Upper lobe of right lung (tissue), 1 donor: ENCODE measurements around the gene NDST4. TPM values are rescaled to one million over a fixed set of nuclear protein-coding genes. Genes with fewer than 3 reads are reported as not detected.

Source experiments
- ATAC-seq: fragments of 200-7000 bp; cut with Tn5 transposase; one replicate; pipeline ENCODE4 v1.9.1; 2020; ENCODE audit warnings: mild to moderate bottlenecking, moderate library complexity
- DNase-seq: peaks from one replicate; pipeline ENCODE4 v3.0.0-alpha.2; 2020
- H3K27ac ChIP-seq: fragments of 200-600 bp; one replicate; pipeline ENCODE4 v1.8.0; 2022
- H3K27me3 ChIP-seq: fragments of 200-600 bp; one replicate; pipeline ENCODE4 v1.8.0; 2022; ENCODE audit warnings: mild to moderate bottlenecking
- H3K36me3 ChIP-seq: fragments of 200-600 bp; one replicate; pipeline ENCODE4 v1.8.0; 2022
- H3K4me1 ChIP-seq: fragments of 200-600 bp; one replicate; pipeline ENCODE4 v1.8.0; 2022
- H3K4me3 ChIP-seq: fragments of 200-600 bp; one replicate; pipeline ENCODE4 v1.8.0; 2022; ENCODE audit warnings: mild to moderate bottlenecking
- H3K9me3 ChIP-seq: fragments of 200-600 bp; one replicate; pipeline ENCODE4 v1.8.0; 2022
- intact Hi-C: fragments of 100-400 bp; cut with DNase I; formaldehyde crosslinking; loops from one replicate; pipeline ENCODE4 v1.11.0; 2022
- total RNA-seq: library from RNA; stranded (reverse); fragmentation: NEBNext Ultra II Directional; extraction: Animal tissue kit (Norgen Biotek cat#: 25700); gene quantifications from one replicate; pipeline ENCODE4 v1.2.1, GENCODE V29; 2021
- TF ChIP-seq, protein P1 (sequence below): fragments of 200-600 bp; IDR thresholded peaks from one replicate; pipeline ENCODE4 v1.8.0; 2022; ENCODE audit warnings: antibody characterized with exemption
- donor health status: DM: no; HTN: yes; CAD: no; lungs with severe emphysema.

NDST4 gene
- total RNA-seq, 1 donor from 2014 or later, result not detected

DNA sequence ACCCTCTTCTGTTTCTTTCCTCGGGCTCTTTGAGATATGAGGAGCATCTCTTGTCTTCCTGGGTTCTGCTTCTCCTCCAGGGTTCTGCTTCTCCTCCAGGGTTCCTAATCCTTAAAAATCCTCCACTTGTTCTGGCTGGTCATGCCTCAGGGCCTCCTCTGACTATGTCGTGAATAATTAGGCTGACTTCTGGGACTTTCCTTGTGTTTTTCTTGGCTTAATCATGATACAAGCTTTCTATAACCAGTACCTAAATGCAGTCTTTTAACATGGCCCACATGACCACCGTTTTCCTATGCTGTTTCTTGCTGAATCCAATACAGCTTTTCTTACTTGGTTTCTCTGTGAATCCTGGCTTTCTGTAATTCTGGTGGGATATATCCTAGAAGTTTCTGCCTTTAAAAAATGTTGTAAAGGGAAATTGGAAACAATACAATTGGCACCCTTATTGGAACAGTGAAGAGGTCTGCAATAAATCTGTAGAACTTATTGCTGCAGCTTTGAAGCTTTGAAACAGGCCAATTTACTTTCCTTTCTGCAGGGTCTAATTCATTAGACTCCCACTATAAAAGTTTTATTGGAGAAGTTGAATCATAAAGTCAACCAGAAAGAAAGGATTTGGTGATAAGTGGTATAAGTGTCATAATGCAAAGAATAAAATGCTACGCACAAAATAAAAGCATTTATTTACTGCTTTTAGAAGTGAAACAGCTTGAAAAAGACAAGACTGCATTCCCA, 301.7 kb downstream of the NDST4 start:
- Histone ChIP-seq H3K27me3 (no peaks in the 10 kb centered on the region), H3K4me3 (no peak overlapping the region), H3K4me1 (no peaks in the 10 kb centered on the region), H3K36me3 (no peaks in the 10 kb centered on the region), H3K27ac (no peak overlapping the region), H3K9me3 (no peaks in the 10 kb centered on the region)
- intact Hi-C loops, result no loop called here
- DNase-seq (no peak), ATAC-seq (no peak)
- TF ChIP-seq, protein P1, sequence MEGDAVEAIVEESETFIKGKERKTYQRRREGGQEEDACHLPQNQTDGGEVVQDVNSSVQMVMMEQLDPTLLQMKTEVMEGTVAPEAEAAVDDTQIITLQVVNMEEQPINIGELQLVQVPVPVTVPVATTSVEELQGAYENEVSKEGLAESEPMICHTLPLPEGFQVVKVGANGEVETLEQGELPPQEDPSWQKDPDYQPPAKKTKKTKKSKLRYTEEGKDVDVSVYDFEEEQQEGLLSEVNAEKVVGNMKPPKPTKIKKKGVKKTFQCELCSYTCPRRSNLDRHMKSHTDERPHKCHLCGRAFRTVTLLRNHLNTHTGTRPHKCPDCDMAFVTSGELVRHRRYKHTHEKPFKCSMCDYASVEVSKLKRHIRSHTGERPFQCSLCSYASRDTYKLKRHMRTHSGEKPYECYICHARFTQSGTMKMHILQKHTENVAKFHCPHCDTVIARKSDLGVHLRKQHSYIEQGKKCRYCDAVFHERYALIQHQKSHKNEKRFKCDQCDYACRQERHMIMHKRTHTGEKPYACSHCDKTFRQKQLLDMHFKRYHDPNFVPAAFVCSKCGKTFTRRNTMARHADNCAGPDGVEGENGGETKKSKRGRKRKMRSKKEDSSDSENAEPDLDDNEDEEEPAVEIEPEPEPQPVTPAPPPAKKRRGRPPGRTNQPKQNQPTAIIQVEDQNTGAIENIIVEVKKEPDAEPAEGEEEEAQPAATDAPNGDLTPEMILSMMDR, result no peak

DNA sequence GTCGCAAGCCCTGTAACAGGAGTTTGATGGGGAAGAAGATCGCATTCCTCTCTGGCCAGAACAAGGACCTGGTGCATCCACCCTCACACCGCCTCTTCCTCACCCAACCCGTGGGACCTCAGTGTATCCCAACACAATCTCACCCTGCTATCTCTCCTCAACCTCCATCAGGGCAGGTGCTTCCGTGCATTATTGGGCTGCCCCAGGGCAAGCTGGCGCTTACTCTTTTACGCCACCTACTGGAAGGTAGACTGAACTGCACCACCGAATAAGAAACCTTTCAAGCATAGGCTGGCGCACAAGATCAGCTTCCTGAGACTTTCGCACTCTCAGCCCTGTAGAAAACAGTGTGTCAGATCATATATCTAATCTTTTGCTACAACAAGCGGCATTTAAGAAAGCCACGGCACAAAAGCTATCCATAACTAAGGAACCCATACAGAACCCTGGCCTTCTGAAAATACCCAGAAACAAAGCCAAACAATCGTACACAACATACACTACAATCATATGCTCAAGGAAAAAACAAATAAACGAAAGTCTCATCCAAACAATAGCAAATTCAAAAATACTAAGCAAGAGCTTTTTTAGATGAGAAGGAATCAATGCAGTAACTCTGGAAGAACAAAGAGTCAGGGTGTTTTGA, 305.5 kb downstream of the NDST4 start:
- Histone ChIP-seq H3K9me3 (no peaks in the 10 kb centered on the region), H3K27ac (no peak overlapping the region), H3K36me3 (no peaks in the 10 kb centered on the region), H3K27me3 (no peaks in the 10 kb centered on the region), H3K4me1 (no peaks in the 10 kb centered on the region), H3K4me3 (no peak overlapping the region)
- no peak for DNase-seq
- intact Hi-C loops, result no loop called here
- TF ChIP-seq, protein P1, result peak; percentile 72
- ATAC-seq, result peak; percentile 92

DNA sequence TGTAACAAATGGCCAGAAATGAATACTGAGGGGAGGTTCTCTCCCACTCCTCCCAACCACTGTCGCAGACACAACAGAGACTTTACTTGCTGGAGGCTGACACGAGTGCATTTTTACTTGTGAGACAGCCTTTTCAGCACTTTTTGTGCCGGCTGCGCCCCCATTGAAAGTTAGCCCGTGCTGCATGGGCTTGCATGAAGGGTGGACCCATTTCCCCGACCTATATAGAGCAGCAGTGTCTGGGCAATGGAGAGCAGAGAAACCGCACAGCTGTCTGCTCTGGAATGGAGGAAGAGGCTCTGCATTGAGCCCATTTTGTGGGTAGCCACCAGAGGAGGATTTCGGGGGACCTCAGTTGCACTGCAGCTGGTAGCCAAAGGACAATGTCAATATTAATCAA, 306.1 kb downstream of the NDST4 start:
- ATAC-seq, result no peak
- intact Hi-C loops, result no loop called here
- TF ChIP-seq, protein P1, result no peak
- Histone ChIP-seq H3K27ac (no peak overlapping the region), H3K9me3 (no peaks in the 10 kb centered on the region), H3K27me3 (no peaks in the 10 kb centered on the region), H3K36me3 (no peaks in the 10 kb centered on the region), H3K4me3 (no peak overlapping the region), H3K4me1 (no peaks in the 10 kb centered on the region)
- DNase-seq, result no peak

DNA sequence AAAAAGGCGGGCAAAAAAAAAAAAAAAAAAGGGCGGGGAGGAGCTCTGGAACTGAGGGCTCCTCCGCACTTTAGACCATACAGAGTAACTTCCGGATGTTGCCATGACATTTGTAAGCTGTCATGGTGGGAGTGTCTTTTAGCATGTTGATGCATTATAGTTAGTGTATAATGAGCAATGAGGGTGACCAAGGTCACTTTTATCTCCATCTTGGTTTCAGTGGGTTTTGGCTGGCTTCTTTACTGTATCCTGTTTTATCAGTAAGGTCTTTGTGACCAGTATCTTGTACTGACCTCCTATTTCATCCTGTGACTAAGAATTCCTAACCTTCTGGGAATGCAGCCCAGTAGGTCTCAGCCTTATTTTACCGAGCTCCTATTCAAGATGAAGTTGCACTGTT, 321.4 kb downstream of the NDST4 start:
- H3K27me3 ChIP-seq, result no peaks in the 10 kb centered on the region
- intact Hi-C loops, result no loop called here
- ATAC-seq, result no peak
- TF ChIP-seq, protein P1, result no peak
- no peaks in the 10 kb centered on the region for H3K4me1 ChIP-seq
- H3K9me3 ChIP-seq, result no peaks in the 10 kb centered on the region
- H3K36me3 ChIP-seq, result no peaks in the 10 kb centered on the region
- no peak overlapping the region for H3K27ac ChIP-seq
- DNase-seq, result no peak
- no peak overlapping the region for H3K4me3 ChIP-seq

DNA sequence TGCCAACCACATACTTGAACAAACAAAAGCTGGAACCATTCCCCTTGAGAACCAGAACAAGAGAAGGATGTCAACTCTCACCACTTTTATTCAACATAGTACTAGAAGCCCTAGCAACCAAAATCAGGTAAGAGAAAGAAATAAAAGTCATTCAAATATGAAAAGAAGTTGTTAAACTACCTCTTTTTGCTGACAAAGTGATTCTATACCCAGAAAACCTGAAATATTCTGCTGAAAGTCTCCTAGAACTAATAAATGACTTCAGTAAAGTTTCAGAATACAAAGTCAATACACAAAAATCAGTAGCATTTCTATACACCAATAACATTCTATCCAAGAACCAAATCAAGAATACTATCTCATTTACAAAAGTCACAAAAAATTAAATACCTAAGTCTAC, 327.9 kb downstream of the NDST4 start:
- no peak for DNase-seq
- no peaks in the 10 kb centered on the region for H3K9me3 ChIP-seq
- intact Hi-C loops, result no loop called here
- no peaks in the 10 kb centered on the region for H3K27me3 ChIP-seq
- no peaks in the 10 kb centered on the region for H3K4me1 ChIP-seq
- ATAC-seq, result no peak
- TF ChIP-seq, protein P1, result no peak
- no peaks in the 10 kb centered on the region for H3K36me3 ChIP-seq
- no peak overlapping the region for H3K4me3 ChIP-seq
- H3K27ac ChIP-seq, result no peak overlapping the region
